PC-9 (cell line): Measurements from ENCODE around the gene AP5B1. TPM values are rescaled to one million over a fixed set of nuclear protein-coding genes. Genes with fewer than 3 reads are reported as not detected.

Source experiments
- Bru-seq: library from RNA; stranded (reverse); fragments of 400-500 nt; gene quantifications from one replicate; lab custom pipeline; 2021; lab: Mats Ljungman, UMichigan
- BruChase-seq, 2 experiments: library from RNA; stranded (reverse); fragments of 400-500 nt; gene quantifications; one replicate each; lab custom pipeline; 2021; lab: Mats Ljungman, UMichigan
- BruUV-seq: library from RNA; stranded (reverse); fragments of 400-500 nt; replicated peaks from 2 replicates; lab custom pipeline; 2021; lab: Mats Ljungman, UMichigan
- CTCF ChIA-PET: fragments of 300-600 bp; sonication (Branson Sonifier 250); formaldehyde crosslinking; loops from one replicate; lab custom pipeline; 2022; ENCODE audit warnings: antibody characterized with exemption; lab: Charles Lee
- POLR2A ChIA-PET: fragments of 300-600 bp; sonication (Branson Sonifier 250); formaldehyde crosslinking; loops from one replicate; lab custom pipeline; 2022; ENCODE audit warnings: antibody characterized with exemption; ENCODE audit not compliant: unreplicated experiment; lab: Charles Lee
- DNase-seq, 2 experiments: peaks; one replicate each; pipeline versions ENCODE4 v3.0.0 to v3.0.0-alpha.2; 2015 to 2022; ENCODE audit warnings: mixed read lengths in 1 of 2
- H2AFZ ChIP-seq: fragments of 200-600 bp; sonication (generic); 2 replicates; pipeline ENCODE4 v1.8.1; 2017; ENCODE audit warnings: antibody characterized with exemption
- H3F3A ChIP-seq: fragments of 200-600 bp; sonication (generic); 2 replicates; pipeline ENCODE4 v1.8.1; 2017; ENCODE audit warnings: antibody characterized with exemption, mild to moderate bottlenecking, low read depth; ENCODE audit not compliant: insufficient read depth
- H3K27ac ChIP-seq: fragments of 200-600 bp; sonication (generic); 2 replicates; pipeline ENCODE4 v1.6.1; 2016; ENCODE audit warnings: mixed run types
- H3K27me3 ChIP-seq: fragments of 200-600 bp; sonication (generic); 2 replicates; pipeline ENCODE4 v1.6.1; 2016; ENCODE audit warnings: low read depth, mixed run types; ENCODE audit not compliant: insufficient read depth
- H3K36me3 ChIP-seq: fragments of 200-600 bp; sonication (generic); 2 replicates; pipeline ENCODE4 v1.6.1; 2016; ENCODE audit warnings: low read depth, mixed run types
- H3K4me1 ChIP-seq: fragments of 200-600 bp; sonication (generic); replicated peaks from 2 replicates; pipeline ENCODE4 v1.6.1; 2016; ENCODE audit warnings: mixed run types; ENCODE audit not compliant: insufficient read depth
- H3K4me2 ChIP-seq: fragments of 200-600 bp; sonication (generic); 2 replicates; pipeline ENCODE4 v1.6.1; 2017; ENCODE audit warnings: mixed run types
- H3K4me3 ChIP-seq: fragments of 200-600 bp; sonication (generic); 2 replicates; pipeline ENCODE4 v1.6.1; 2016; ENCODE audit warnings: mixed run types
- H3K79me2 ChIP-seq: fragments of 200-600 bp; sonication (generic); 2 replicates; pipeline ENCODE4 v1.6.1; 2017; ENCODE audit warnings: low read depth, mixed run types
- H3K9me2 ChIP-seq: fragments of 200-600 bp; sonication (generic); 2 replicates; pipeline ENCODE4 v1.8.1; 2017; ENCODE audit warnings: mild to moderate bottlenecking; ENCODE audit not compliant: insufficient read depth
- H3K9me3 ChIP-seq: fragments of 200-600 bp; sonication (generic); 2 replicates; pipeline ENCODE4 v1.8.1; 2016; ENCODE audit warnings: low read depth; ENCODE audit not compliant: insufficient read depth
- H4K20me1 ChIP-seq: fragments of 200-600 bp; sonication (generic); 2 replicates; pipeline ENCODE4 v1.8.1; 2017; ENCODE audit not compliant: insufficient read depth
- EZH2 ChIP-seq: fragments of 200-600 bp; sonication (generic); IDR thresholded peaks from 2 replicates; pipeline ENCODE4 v1.8.0; 2017; ENCODE audit warnings: antibody characterized with exemption, low read depth
- intact Hi-C: fragments of 100-400 bp; cut with micrococcal nuclease; formaldehyde crosslinking; loops from one replicate; pipeline ENCODE4 v1.10.0; 2022; ENCODE audit not compliant: unreplicated experiment
- long read RNA-seq: library from polyadenylated mRNA; stranded (forward); transcript quantifications from one replicate; pipeline ENCODE4 v2.0.0, GENCODE V29; 2022
- total RNA-seq: library from RNA; stranded (reverse); gene quantifications from 2 replicates; pipeline ENCODE4 v1.2.3, GENCODE V29; 2021
- TF ChIP-seq, protein P1 (sequence below): fragments of 200-600 bp; sonication (generic); conservative IDR thresholded peaks from 2 replicates; pipeline ENCODE4 v1.6.1; 2017; ENCODE audit warnings: mixed run types, antibody characterized with exemption, mild to moderate bottlenecking, moderate library complexity

AP5B1 gene, protein sequence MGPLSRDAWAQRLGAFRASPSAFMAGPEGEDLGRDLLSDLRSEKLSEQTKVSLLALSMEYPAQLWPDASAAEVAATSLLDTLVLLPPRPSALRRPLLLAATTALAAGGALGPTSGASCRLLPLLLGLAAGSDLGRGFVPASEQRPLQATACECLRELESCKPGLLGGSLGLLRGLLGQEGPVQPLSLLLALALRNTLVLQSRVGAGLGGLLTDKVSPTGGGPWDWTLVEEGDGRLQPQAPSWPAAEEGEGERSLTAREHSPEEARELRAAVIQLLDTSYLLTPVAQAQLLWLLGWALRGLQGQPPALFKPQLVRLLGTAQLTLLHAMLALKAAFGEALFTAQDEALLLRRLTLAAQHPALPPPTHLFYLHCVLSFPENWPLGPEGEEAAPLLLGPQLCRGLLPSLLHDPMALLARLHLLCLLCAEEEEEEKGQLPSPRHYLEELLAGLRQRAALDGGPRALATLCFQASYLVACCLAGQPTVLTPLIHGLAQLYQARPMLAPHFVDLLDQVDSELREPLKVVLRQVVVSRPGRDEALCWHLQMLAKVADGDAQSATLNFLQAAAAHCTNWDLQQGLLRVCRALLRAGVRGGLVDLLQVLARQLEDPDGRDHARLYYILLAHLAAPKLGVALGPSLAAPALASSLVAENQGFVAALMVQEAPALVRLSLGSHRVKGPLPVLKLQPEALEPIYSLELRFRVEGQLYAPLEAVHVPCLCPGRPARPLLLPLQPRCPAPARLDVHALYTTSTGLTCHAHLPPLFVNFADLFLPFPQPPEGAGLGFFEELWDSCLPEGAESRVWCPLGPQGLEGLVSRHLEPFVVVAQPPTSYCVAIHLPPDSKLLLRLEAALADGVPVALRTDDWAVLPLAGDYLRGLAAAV
- total RNA-seq (20.8 and 28.0 TPM in 2 replicates), Bru-seq, nascent RNA (percentile 70 among the genes with signal in this experiment), BruChase-seq, experiment 1, labeled RNA remaining after a 2-hour chase (percentile 92 among the genes with signal in this experiment), BruChase-seq, experiment 2, labeled RNA remaining after a 6-hour chase (percentile 89 among the genes with signal in this experiment)
- long read RNA-seq, full-length matches to known transcripts: 7 of 16 reads
- long read RNA-seq, partial matches to known transcripts: 0 of 16 reads
- long read RNA-seq, other reads (novel, unspliced or antisense): 9 of 16 reads

DNA sequence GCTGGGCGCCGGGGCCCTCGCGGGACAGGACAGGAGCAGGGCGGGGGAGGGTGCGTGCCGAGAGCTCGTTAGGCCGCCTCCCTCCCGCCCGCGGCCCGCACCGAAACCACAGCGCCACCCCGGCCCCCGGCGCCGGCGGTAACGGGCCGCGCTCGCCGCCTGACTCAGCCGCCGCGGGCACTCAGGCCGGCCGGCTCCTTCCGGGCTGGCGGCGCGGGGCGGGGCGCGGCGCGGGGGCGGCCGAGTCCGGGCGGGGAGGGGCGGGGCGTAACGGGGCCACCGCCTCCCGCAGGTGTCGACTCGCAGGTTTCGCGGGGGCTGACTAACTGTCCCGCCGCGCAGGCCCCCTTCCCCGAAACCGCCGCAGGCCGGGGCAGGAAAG is at the start of gene AP5B1:
TSS of gene AP5B1 (minus strand) at position 207 of the 382 bp plus-strand sequence. CDS start 385 bp downstream, outside the sequence.
- peak within 1 kb of the TSS; percentile 58 for H3K4me3 ChIP-seq
- H3K4me2 ChIP-seq: peak within 1 kb of the TSS; percentile 79
- H3K27me3 ChIP-seq: no peaks in the 10 kb centered on the region
- H3K9me2 ChIP-seq: no peaks in the 10 kb centered on the region
- no peaks in the 10 kb centered on the region; the same call in 1 of the 2 replicates for H4K20me1 ChIP-seq
- H3K27ac ChIP-seq: peak within 1 kb of the TSS; percentile 52
- no TSS peak for BruUV-seq
- H3F3A ChIP-seq: peaks cover 40% of the 10 kb centered on the region
- H3K4me1 ChIP-seq: peaks cover 23% of the 10 kb centered on the region
- peaks cover 13% of the 10 kb centered on the region for H3K79me2 ChIP-seq
- TF ChIP-seq, protein P1, sequence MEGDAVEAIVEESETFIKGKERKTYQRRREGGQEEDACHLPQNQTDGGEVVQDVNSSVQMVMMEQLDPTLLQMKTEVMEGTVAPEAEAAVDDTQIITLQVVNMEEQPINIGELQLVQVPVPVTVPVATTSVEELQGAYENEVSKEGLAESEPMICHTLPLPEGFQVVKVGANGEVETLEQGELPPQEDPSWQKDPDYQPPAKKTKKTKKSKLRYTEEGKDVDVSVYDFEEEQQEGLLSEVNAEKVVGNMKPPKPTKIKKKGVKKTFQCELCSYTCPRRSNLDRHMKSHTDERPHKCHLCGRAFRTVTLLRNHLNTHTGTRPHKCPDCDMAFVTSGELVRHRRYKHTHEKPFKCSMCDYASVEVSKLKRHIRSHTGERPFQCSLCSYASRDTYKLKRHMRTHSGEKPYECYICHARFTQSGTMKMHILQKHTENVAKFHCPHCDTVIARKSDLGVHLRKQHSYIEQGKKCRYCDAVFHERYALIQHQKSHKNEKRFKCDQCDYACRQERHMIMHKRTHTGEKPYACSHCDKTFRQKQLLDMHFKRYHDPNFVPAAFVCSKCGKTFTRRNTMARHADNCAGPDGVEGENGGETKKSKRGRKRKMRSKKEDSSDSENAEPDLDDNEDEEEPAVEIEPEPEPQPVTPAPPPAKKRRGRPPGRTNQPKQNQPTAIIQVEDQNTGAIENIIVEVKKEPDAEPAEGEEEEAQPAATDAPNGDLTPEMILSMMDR: no peak
- no peak for TF ChIP-seq EZH2
- no peaks in the 10 kb centered on the region for H3K9me3 ChIP-seq
- 0 out of 2 replicates have a peak, but pooled peaks cover 3% of the 10 kb centered on the region for H3K36me3 ChIP-seq
- intact Hi-C loops: loop anchor here (1.0 to 10.0 kb wide), 3 partner anchors 37 to 286 kb away; partner anchors contain the start of gene MALAT1
- CTCF ChIA-PET: interaction anchor here (0.6 to 2.5 kb wide), 5 partner anchors 8 to 662 kb away, joined by 3 to 22 read pairs (median 5); partner anchors contain the start of gene KAT5
- POLR2A ChIA-PET: interaction anchor here (0.6 kb wide), 1 partner anchor 110 kb away, joined by 3 read pairs; the partner anchor contains the start of gene CCDC85B
- H2AFZ ChIP-seq: peak within 1 kb of the TSS; percentile 80
- DNase-seq: peak; percentile 49 to 83

DNA sequence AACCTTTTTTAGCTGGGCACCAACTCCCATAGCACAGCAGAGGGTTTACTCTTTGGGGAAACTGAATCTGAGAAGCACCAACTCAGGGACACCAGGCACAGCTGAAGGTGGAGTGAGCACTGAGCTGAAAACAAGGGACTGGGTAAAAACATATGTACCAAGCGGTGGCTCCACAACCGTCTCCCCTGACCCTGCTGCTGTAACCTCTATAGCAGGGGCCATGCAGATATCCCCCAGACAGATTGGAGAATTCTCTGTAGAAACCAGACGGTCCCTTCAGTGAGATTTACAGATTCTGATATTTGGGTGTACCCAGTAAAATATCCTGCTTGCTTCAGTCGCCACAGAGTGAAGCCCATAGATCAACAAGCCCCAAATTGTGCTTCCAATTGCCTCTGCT is 48.7 kb upstream of the AP5B1 start:
- Histone ChIP-seq H3K27me3 (peaks cover 53% of the 10 kb centered on the region), H2AFZ (no peak overlapping the region), H3F3A (no peaks in the 10 kb centered on the region), H3K4me1 (no peaks in the 10 kb centered on the region), H3K27ac (no peak overlapping the region), H3K79me2 (no peaks in the 10 kb centered on the region), H4K20me1 (no peaks in the 10 kb centered on the region), H3K4me2 (no peak overlapping the region), H3K36me3 (no peaks in the 10 kb centered on the region), H3K4me3 (no peak overlapping the region), H3K9me2 (no peaks in the 10 kb centered on the region), H3K9me3 (no peaks in the 10 kb centered on the region)
- POLR2A ChIA-PET: no interaction called here
- BruUV-seq: no TSS peak
- no peak for DNase-seq
- CTCF ChIA-PET: interaction anchor here (0.6 kb wide), 2 partner anchors 95 to 406 kb away, joined by 4 to 5 read pairs; no protein-coding TSS in a partner anchor
- no peak for TF ChIP-seq EZH2
- TF ChIP-seq, protein P1: no peak
- intact Hi-C loops: no loop called here
